Naive B cell (primary cell): ENCODE measurements around the gene CFL1. TPM values are rescaled to one million over a fixed set of nuclear protein-coding genes. Genes with fewer than 3 reads are reported as not detected.

Experiments used
- ATAC-seq, 2 donors: fragments of 150-1000 bp; cut with Tn5 transposase; 2 replicates each; pipeline ENCODE4 v1.10.0; 2021; ENCODE audit warnings: low read depth in 2 of 2, mild to moderate bottlenecking in 2 of 2, moderate library complexity in 2 of 2
- DNase-seq: peaks from one replicate; pipeline ENCODE4 v3.0.0; 2022
- H3K27ac Mint-ChIP-seq, 6 donors: one replicate each; pipeline ENCODE4 v1.8.0; 2020 to 2022; ENCODE audit warnings: mild to moderate bottlenecking in 6 of 6, mixed read lengths in 6 of 6, moderate library complexity in 5 of 6, inconsistent platforms in 2 of 6
- H3K27me3 Mint-ChIP-seq, 3 donors: one replicate each; pipeline ENCODE4 v1.8.0; 2021 to 2022; ENCODE audit warnings: mixed read lengths in 3 of 3, mild to moderate bottlenecking in 1 of 3
- H3K36me3 Mint-ChIP-seq, 2 donors: one replicate each; pipeline ENCODE4 v1.8.0; 2020 to 2022; ENCODE audit warnings: mixed read lengths in 2 of 2, inconsistent platforms in 1 of 2, mild to moderate bottlenecking in 1 of 2
- H3K4me1 Mint-ChIP-seq, 3 donors: one replicate each; pipeline ENCODE4 v1.8.0; 2020 to 2022; ENCODE audit warnings: mixed read lengths in 3 of 3, inconsistent platforms in 1 of 3, mild to moderate bottlenecking in 1 of 3, moderate library complexity in 1 of 3
- H3K4me3 Mint-ChIP-seq, 8 donors: one replicate each; pipeline ENCODE4 v1.8.0; 2020 to 2022; ENCODE audit warnings: mild to moderate bottlenecking in 8 of 8, mixed read lengths in 8 of 8, moderate library complexity in 8 of 8, inconsistent platforms in 2 of 8
- H3K9me3 Mint-ChIP-seq, 7 donors: one replicate each; pipeline ENCODE4 v1.8.0; 2020 to 2022; ENCODE audit warnings: mixed read lengths in 7 of 7, mild to moderate bottlenecking in 5 of 7, inconsistent platforms in 2 of 7, moderate library complexity in 1 of 7
- polyA plus RNA-seq, 6 donors: library from polyadenylated mRNA; unstranded; fragments of 300-500 nt; fragmentation: Illumina TruSeq; gene quantifications; one replicate each; pipeline ENCODE4 v1.2.3, GENCODE V29; 2021; ENCODE audit warnings: low read depth in 6 of 6

Gene CFL1
- 1,000 to 10,000 TPM; 1,822 to 2,570 (median 2,214) TPM for polyA plus RNA-seq

DNA sequence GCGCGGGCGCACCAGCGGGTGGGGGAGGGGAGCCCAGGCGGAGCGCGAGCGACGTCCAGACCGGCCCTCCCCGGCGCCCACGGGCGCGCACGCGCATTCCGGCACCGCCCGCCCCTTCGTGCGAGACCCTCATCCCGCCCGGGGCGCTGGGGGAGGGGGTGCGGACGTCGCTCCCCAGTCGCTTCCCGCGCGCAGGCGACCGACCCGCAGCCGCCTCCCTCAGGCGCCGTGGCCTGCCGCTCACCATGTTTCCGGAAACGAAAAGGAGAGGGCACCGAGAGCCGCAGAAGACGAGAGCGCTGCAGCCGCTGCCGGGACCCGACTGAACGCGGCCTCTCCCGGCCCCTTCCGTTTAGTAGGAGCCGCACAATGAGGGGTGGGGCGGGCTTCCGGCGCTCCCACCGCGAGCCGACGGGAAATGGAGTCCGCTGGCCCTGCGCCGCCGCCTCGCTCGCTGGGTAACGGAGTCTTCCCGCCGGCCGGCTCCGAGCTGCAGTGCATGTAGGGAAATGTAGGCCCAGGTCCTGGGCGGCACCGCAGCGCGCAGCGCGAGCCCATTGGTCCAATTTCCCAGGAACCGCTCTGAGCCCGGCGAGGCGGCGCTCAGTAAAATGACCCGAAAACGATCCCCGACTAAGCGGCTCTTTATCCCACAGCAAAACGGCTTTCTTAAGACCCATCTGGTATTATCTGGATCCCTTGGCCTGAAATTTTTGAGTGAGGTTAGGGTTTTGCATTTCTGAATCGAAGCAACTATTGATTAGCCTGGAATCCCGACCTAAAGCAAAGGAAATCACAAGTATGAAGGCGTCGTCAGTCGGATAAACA, at the start of gene CFL1:
TSS of gene CFL1 (minus strand) at position 328 of the 828 bp plus-strand sequence. CDS start at position 247, 81 bp downstream.
- DNase-seq (peak; percentile 98), ATAC-seq (peak; percentile 64 to 65)
- H3K36me3 Mint-ChIP-seq: peaks cover 6 to 25% of the 10 kb centered on the region in 2 donors
- peak within 1 kb of the TSS; percentile 91 to 99 (median 96) for H3K4me3 Mint-ChIP-seq
- H3K4me1 Mint-ChIP-seq: peaks cover 48 to 66% (median 65%) of the 10 kb centered on the region in 3 donors
- H3K9me3 Mint-ChIP-seq: no peaks in the 10 kb centered on the region
- peak within 1 kb of the TSS; percentile 93 to 98 (median 97) for H3K27ac Mint-ChIP-seq
- no peaks in the 10 kb centered on the region for H3K27me3 Mint-ChIP-seq

DNA sequence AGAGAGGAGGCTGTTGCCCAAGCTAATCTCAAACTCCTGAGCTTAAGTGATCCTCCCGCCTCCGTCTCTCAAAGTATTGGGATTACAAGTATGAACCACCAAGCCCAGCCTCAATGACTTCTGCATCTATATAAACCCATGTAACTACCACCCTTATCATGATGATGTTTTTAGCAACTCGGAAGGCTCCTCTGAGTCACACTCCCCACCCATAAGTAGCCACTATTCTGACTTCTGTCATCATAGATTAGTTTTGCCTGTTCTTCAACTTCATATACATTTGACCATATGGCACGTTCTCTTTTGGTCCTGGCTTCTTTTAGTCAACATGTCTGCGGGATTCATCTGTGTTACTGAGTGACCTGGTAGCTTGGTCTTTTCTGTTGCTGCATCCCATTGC, 48.6 kb upstream of the CFL1 start:
- Mint-ChIP-seq H3K9me3 (no peaks in the 10 kb centered on the region), H3K27ac (no peak overlapping the region)

DNA sequence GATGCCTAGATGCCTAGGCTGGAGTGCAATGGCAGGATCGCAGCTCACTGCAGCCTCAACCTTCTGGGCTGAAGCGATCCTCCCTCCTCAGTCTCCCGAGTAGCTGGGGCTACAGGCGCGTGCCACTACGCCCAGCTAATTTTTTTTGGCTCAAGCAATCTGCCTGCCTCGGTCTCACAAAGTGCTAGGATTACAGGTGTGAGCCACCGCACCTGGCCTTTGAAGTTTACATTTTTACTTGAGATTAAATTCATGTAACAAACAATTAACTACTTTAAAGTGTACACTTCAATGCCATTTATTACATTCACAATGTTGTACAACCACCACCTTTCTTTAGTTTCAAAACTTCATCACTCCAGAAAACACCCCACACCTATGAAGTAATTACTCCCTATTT, 45.7 kb upstream of the CFL1 start:
- no peak for DNase-seq
- Mint-ChIP-seq H3K36me3 (no peaks in the 10 kb centered on the region), H3K9me3 (no peaks in the 10 kb centered on the region), H3K27me3 (peaks cover 8 to 33% (median 10%) of the 10 kb centered on the region in 3 donors), H3K4me1 (peaks cover 0 to 11% (median 3%) of the 10 kb centered on the region in 3 donors), H3K4me3 (no peak overlapping the region), H3K27ac (peak overlapping the region in 2 of 6 donors; percentile 14 to 62)
- ATAC-seq: no peak

More for the DNA sequence above, 48.6 kb upstream of the CFL1 start:
- H3K27me3 Mint-ChIP-seq: peaks cover 3 to 46% (median 12%) of the 10 kb centered on the region in 3 donors
- H3K36me3 Mint-ChIP-seq: no peaks in the 10 kb centered on the region
- DNase-seq (no peak), ATAC-seq (no peak)
- H3K4me3 Mint-ChIP-seq: no peak overlapping the region
- H3K4me1 Mint-ChIP-seq: peaks cover 2 to 3% (median 2%) of the 10 kb centered on the region in 3 donors

DNA sequence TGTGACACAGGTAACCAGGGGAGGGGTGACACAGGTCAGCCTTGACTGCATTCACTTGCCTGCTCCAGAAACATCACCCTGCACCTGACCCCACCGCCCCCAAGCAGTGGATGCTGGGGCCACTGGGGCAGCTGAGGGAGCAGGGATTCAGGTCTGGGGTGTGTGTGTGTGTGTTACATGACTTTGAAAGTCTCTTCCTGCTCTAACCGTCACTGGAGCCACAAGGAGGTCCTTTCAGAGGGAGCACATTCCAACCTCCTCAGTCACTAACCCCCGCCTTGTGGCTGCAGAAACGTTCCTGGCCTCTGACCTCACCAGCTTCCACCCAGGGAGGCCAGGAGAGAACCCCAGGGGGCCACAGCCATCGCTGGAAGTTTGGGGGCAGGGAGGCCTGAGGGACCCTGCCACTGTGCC, 45.1 kb upstream of the CFL1 start:
- H3K4me1 Mint-ChIP-seq: peaks cover 0 to 14% (median 3%) of the 10 kb centered on the region in 3 donors
- H3K27ac Mint-ChIP-seq: peak overlapping the region in 3 of 6 donors; percentile 11 to 68 (median 68)
- DNase-seq (no peak), ATAC-seq (no peak)
- H3K27me3 Mint-ChIP-seq: peaks cover 8 to 36% (median 11%) of the 10 kb centered on the region in 3 donors
- H3K36me3 Mint-ChIP-seq: no peaks in the 10 kb centered on the region
- H3K9me3 Mint-ChIP-seq: no peaks in the 10 kb centered on the region
- no peak overlapping the region for H3K4me3 Mint-ChIP-seq

DNA sequence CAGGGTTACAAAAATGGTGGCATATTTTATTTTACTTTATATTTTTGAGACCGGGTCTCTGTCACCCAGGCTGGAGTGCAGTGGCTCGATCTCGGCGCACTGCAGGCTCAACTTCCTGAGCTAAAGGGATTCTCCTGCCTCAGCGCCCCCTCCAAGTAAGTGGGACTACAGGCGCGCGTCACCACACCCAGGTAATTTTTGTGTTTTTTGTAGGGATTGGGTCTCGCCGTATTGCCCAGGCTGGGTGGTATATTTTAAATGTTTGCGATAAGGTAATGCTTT, 42.9 kb upstream of the CFL1 start:
- peak overlapping the region; percentile 57 to 85 (median 69) for H3K4me3 Mint-ChIP-seq
- peak overlapping the region; percentile 80 to 94 (median 90) for H3K27ac Mint-ChIP-seq
- H3K36me3 Mint-ChIP-seq: no peaks in the 10 kb centered on the region
- DNase-seq (no peak), ATAC-seq (no peak)
- peaks cover under 1 to 14% (median 3%) of the 10 kb centered on the region in 3 donors for H3K4me1 Mint-ChIP-seq
- H3K9me3 Mint-ChIP-seq: no peaks in the 10 kb centered on the region
- H3K27me3 Mint-ChIP-seq: peaks cover 0 to 25% (median 11%) of the 10 kb centered on the region in 3 donors

DNA sequence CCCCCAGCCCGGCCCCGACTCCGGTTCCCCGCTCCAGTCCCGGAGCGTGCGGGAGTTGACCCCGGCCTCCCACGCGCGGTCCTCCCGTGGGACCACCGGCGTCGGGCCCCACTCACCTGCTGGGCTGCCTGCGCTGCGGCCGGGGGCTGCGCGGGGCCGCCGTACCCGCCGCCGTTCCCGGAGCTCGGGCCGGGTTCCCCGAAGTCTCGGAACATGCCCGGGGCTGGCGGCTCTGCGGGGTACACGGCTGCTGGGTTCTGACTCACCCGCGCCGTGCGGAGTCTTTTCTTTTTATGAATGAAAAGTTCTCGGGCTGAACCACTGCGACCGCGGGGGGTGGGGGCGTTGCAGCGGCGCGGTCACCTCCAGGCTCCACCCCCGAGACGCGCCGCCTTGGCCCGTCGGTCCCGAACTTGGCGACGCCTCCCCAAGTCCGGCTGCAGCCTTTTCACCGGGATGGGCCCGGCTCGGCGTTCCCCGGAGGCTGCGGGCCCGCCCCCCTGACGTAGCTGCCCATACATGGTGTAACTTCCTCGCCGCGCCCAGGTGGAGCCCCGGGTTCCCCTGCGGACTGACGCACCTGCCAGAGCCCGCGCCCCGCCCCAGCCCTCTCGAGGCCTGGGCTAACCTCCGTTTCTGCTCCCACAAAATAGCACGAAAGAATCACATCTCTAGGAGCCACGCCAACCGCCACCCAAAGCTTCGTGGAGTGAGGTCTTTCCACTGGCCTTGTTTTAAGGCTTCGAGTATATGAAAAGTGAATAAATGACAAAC, 42.3 kb upstream of the CFL1 start, which contains the start of gene FOSL1:
TSS of gene FOSL1 (minus strand) at position 264 of the 774 bp plus-strand sequence. CDS start at position 215, 49 bp downstream.
- peak within 1 kb of the TSS; percentile 80 to 94 (median 90) for H3K27ac Mint-ChIP-seq
- ATAC-seq (peak; percentile 97), DNase-seq (peak; percentile 93)
- H3K27me3 Mint-ChIP-seq: peaks cover 0 to 25% (median 11%) of the 10 kb centered on the region in 3 donors
- H3K36me3 Mint-ChIP-seq: no peaks in the 10 kb centered on the region
- no peaks in the 10 kb centered on the region for H3K9me3 Mint-ChIP-seq
- H3K4me1 Mint-ChIP-seq: peaks cover 3 to 17% (median 6%) of the 10 kb centered on the region in 3 donors
- H3K4me3 Mint-ChIP-seq: peak within 1 kb of the TSS; percentile 57 to 85 (median 74)

DNA sequence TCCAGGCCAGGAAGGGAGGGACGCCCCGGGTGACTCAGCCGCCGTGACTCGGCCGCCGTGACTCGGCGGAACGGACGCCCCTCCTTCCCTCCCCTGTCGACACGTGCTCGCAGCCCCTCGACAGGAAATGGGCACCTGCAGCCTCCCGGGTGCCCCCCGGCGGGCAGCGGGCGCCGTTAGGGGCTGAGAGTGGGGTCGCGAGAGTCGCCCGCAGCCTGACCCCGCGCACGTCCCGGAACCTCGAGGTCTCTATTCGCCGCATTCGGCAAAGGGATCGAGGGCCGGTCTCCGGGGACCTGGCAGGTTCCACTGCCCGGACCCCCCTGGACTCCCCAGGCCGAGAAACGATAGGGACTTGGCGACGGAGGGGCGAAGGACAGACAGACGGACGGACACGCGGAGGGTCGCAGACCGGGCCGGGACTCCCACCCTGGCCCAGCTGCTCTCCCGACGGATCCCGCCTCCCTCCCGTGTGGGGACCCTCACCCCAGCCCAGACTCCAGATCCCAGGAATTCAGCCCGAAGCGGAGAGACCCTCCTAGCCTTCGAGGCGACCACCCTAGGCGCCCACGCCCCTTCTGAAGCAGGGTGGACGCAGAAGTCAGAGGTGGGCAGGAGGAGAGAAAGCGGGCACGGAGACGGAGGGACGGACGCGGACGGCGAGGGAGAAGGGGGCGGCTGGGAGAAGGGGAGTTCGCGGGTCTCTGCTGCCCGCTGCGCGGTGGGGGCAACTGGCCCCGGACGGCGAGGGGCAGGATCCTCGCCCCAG, 41.6 kb upstream of the CFL1 start:
- ATAC-seq (no peak), DNase-seq (no peak)
- H3K27me3 Mint-ChIP-seq: peaks cover 0 to 25% (median 11%) of the 10 kb centered on the region in 3 donors
- peak overlapping the region; percentile 54 to 77 (median 72) for H3K4me3 Mint-ChIP-seq
- H3K9me3 Mint-ChIP-seq: no peaks in the 10 kb centered on the region
- peak overlapping the region in 3 of 6 donors; percentile 76 to 88 (median 80) for H3K27ac Mint-ChIP-seq
- H3K4me1 Mint-ChIP-seq: peaks cover 3 to 20% (median 9%) of the 10 kb centered on the region in 3 donors
- no peaks in the 10 kb centered on the region for H3K36me3 Mint-ChIP-seq

DNA sequence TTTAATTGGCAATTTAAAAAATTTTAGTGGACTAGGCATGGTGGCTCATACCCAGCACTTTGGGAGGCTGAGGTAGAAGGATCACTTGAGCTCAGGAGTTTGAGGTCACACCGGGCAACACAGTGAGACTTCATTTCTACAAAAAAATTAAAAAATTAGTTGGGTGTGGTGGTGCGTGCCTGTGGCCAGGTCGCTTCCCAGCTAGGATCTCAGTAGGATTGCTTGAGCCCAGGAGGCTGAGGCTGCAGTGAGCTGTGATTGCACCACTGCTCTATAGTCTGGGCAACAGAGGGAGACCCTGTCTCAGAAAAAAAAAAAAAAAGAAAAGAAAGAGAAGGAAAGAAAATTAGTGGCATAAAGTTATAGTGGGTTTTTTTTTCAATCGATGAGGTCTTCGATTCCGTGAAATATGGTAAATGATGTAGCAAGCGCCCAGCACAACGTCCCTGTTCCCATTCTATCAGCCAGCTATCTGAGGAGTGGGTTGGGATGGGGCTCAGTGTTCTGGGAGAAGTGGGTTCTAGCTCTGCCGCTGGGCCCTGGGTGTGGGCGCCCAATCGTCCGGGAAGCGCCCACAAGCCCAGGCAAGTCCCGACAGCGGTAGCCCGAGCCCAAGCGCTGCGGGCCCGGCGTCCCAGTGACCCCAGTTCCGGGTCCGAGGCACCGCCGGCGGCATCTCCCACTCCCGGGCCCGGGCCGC, 40.8 kb upstream of the CFL1 start:
- Mint-ChIP-seq H3K36me3 (no peaks in the 10 kb centered on the region), H3K27me3 (peaks cover 0 to 20% (median 11%) of the 10 kb centered on the region in 3 donors), H3K27ac (peak overlapping the region; percentile 83 to 98 (median 88)), H3K9me3 (no peaks in the 10 kb centered on the region), H3K4me3 (peak overlapping the region; percentile 71 to 88 (median 80)), H3K4me1 (peaks cover 9 to 26% (median 16%) of the 10 kb centered on the region in 3 donors)
- ATAC-seq (no peak), DNase-seq (no peak)

DNA sequence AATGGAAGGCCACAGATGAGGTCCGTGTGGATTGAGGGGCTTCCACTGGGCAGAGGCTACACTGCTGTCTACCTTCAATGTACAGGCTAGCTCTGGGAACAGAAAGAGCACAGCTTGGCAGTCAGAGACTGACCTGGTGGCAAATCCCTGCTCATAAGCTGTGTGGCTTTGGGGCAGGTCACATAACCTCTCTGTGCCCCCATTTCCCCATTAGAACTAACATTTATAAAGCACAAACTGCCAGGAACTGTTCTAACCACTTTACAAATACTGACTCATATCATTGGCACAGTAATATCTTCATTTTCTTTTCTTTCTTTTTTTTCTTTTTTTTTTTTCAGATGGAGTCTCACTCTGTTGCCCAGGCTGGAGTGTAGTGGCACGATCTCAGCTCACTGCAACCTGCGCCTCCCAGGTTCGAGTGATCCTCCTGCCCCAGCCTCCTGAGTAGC, 39.1 kb upstream of the CFL1 start:
- Mint-ChIP-seq H3K9me3 (no peaks in the 10 kb centered on the region), H3K4me3 (peak overlapping the region in 1 of 8 donors; percentile 71), H3K27me3 (peaks cover 0 to 9% (median 9%) of the 10 kb centered on the region in 3 donors), H3K4me1 (peaks cover 17 to 43% (median 34%) of the 10 kb centered on the region in 3 donors), H3K27ac (peak overlapping the region in 3 of 6 donors; percentile 21 to 62 (median 26)), H3K36me3 (no peaks in the 10 kb centered on the region)
- no peak for ATAC-seq
- no peak for DNase-seq

DNA sequence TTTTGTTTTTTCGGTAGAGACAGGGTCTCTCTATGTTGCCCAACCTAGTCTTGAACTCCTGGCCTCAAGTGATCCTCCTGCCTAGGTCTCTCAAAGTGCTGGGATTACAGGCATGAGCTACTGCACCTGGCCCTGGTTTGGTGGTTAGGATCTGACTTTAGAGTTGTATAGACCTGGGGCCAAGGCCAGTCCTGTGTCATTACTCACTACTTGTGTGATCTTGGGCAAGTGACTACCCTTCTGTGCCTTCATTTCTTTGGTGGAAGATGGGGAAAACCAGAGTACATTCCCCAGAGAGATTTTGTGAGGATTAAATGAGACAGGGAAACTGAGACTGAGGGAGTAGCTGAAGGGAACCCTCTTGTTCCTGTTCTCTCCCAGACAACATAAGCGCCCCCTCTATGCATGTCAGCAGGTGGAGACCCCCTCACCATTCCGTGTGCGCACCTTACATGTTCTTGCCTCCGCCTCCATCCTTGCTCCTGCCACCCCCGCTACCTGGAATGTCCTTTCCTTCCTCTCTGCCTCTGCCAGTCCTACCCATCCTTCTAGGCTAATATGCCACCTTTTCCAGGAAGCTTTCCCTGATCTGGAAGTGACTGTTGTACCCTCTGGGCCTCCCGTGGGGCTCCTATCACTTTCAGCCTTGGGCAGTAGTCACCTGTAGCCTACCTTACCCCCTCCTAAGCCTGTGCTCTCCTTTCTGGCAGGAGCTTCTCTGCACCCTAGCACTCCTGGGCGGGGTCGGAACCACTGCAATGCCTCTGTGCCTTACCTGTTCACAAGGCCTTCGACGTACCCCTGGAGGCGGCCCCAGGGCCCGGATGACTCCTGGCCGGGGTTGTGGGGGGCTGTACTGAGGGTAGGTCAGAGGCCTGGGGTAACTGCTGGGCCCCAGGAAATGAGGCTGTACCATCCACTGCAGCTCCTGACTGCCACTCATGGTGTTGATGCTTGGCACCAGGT, 38.3 kb upstream of the CFL1 start:
- peak overlapping the region in 4 of 8 donors; percentile 25 to 71 (median 36) for H3K4me3 Mint-ChIP-seq
- peaks cover 0 to 8% (median 6%) of the 10 kb centered on the region in 3 donors for H3K27me3 Mint-ChIP-seq
- no peak for DNase-seq
- peaks cover 20 to 50% (median 41%) of the 10 kb centered on the region in 3 donors for H3K4me1 Mint-ChIP-seq
- no peak for ATAC-seq
- H3K36me3 Mint-ChIP-seq: no peaks in the 10 kb centered on the region
- H3K9me3 Mint-ChIP-seq: no peaks in the 10 kb centered on the region
- peak overlapping the region in 3 of 6 donors; percentile 21 to 81 (median 46) for H3K27ac Mint-ChIP-seq

DNA sequence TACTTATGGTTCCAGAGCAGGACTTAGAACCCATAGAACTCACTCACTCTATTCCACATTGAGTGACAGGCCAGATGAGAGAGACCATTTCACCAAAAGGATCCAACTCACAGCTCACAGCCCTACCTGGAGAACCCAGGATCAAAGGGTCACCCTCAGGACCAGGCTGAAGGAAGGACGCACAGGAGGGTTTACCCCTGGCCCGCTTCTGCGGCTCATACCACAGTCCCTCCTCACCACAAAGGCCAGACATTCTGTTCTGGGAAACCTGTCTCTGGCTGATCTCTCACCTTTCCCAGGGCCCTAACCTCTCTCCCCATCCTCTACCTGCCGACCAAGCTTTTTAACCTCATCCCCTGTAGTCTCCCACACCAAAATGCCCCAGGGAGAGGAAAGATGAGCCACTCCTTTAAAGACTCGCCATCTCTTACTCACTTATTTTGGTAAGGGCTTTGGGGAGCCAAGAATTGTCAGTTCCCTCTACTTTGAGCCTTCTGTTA, 37.6 kb upstream of the CFL1 start:
- Mint-ChIP-seq H3K27me3 (peaks cover 0 to 6% (median 6%) of the 10 kb centered on the region in 3 donors), H3K27ac (peak overlapping the region in 3 of 6 donors; percentile 44 to 86 (median 46)), H3K36me3 (no peaks in the 10 kb centered on the region), H3K4me1 (peaks cover 20 to 44% (median 42%) of the 10 kb centered on the region in 3 donors), H3K4me3 (peak overlapping the region in 5 of 8 donors; percentile 48 to 71 (median 53)), H3K9me3 (no peaks in the 10 kb centered on the region)
- ATAC-seq (no peak), DNase-seq (no peak)
